Measurements from ENCODE around the gene CMSS1.

The CMSS1 gene

GRCh38 chr3:99808163-99808794 lies 9.4 kb upstream of the CMSS1 start:
- ChIA-PET CTCF (interaction anchor here (0.6 to 1.3 kb wide), 8 partner anchors 10 to 176 kb away, joined by 3 to 7 read pairs (median 4); partner anchors contain the start of gene CMSS1), POLR2A (no interaction called here)
- Histone ChIP-seq H3K9me3 (ENCODE audit: control insufficient read depth, insufficient read depth, low read depth, low read length) (no peaks in the 10 kb centered on the region), H3K27ac (ENCODE audit: extremely low read depth, low read depth, low read length) (no peak overlapping the region), H3K36me3 (ENCODE audit: control insufficient read depth in 2 of 2, insufficient read depth in 1 of 2, low read length in 2 of 2) (no peaks in the 10 kb centered on the region), H3K4me1 (ENCODE audit: control insufficient read depth, insufficient read depth, low read length) (no peaks in the 10 kb centered on the region), H3K4me3 (ENCODE audit: low read depth, low read length) (no peak overlapping the region)
- no peak for TF ChIP-seq ZNF19 (tag by site-specific recombination; IDR thresholded peaks at IDR 0.05; ENCODE audit: low read depth)
- peak; percentile 37 for TF ChIP-seq ZNF654 (tag by site-specific recombination; IDR thresholded peaks at IDR 0.05; ENCODE audit: low read depth)
- 0 out of 2 replicates have a peak, but pooled peaks have one; percentile 33 for TF ChIP-seq ZBTB48 (tag by site-specific recombination; IDR thresholded peaks at IDR 0.05)

GRCh38 chr3:99809565-99809964 lies 8.1 kb upstream of the CMSS1 start:
- POLR2A ChIA-PET = no interaction called here

More at GRCh38 chr3:99809565-99809964, 8.1 kb upstream of the CMSS1 start:
- Histone ChIP-seq H3K4me1 (ENCODE audit: control insufficient read depth, insufficient read depth, low read length) (no peaks in the 10 kb centered on the region), H3K9me3 (ENCODE audit: control insufficient read depth, insufficient read depth, low read depth, low read length) (no peaks in the 10 kb centered on the region), H3K4me3 (ENCODE audit: low read depth, low read length) (no peak overlapping the region), H3K36me3 (ENCODE audit: control insufficient read depth in 2 of 2, insufficient read depth in 1 of 2, low read length in 2 of 2) (no peaks in the 10 kb centered on the region), H3K27ac (ENCODE audit: extremely low read depth, low read depth, low read length) (no peak overlapping the region)
- TF ChIP-seq ZNF521 (tag by site-specific recombination; IDR thresholded peaks at IDR 0.05) (no peak), TRIM28 (IDR thresholded peaks at IDR 0.05; ENCODE audit: borderline replicate concordance, low read length) (no peak), IKZF3 (tag by site-specific recombination; IDR thresholded peaks at IDR 0.05) (no peak), AEBP2 (tag by site-specific recombination; IDR thresholded peaks at IDR 0.05; ENCODE audit: borderline replicate concordance) (no peak), ZXDB (tag by site-specific recombination; IDR thresholded peaks at IDR 0.05) (no peak), SETDB1 (IDR thresholded peaks at IDR 0.05; ENCODE audit: insufficient read length, low read length) (no peak), KLF9 (tag by site-specific recombination; IDR thresholded peaks at IDR 0.05; ENCODE audit: low read depth) (no peak), ZBTB11 (tag by site-specific recombination; conservative IDR thresholded peaks at IDR 0.05; ENCODE audit: low read depth) (no peak), ZNF140 (tag by site-specific recombination; IDR thresholded peaks at IDR 0.05) (no peak), ZNF433 (tag by site-specific recombination; IDR thresholded peaks at IDR 0.05; ENCODE audit: low read depth) (no peak), ZNF114 (tag by site-specific recombination; IDR thresholded peaks at IDR 0.05) (no peak), BCL11A (tag by site-specific recombination; IDR thresholded peaks at IDR 0.05; ENCODE audit: low read depth) (no peak), ZNF426 (tag by site-specific recombination; IDR thresholded peaks at IDR 0.05) (no peak), ZNF18 (tag by site-specific recombination; IDR thresholded peaks at IDR 0.05) (no peak), ZEB2 (tag by site-specific recombination; IDR thresholded peaks at IDR 0.05) (no peak)
- CTCF ChIA-PET = interaction anchor here (0.5 to 0.7 kb wide), 2 partner anchors 258 to 952 kb away, joined by 3 read pairs; no protein-coding TSS in a partner anchor
